ENCODE measurements around the gene CGRRF1.

DNA sequence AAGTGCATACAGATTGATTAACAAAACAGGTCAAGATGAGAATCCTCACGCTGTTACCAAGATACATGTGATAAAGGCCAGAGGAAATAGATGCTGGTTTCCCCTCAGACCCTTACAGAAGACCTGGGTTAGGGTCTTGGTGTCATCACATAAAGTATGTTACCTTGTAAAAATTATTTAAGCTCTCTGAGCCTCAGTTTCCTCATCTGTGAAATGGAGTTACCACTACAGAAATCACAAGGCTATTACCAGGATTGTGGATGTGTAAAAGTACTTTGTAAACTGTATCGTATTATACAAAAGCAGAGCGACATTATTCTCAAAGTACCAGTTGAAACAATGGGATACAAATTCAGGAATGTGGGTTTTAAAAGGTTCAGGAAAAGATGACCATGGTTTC lies 71.2 kb downstream of the CGRRF1 start:
- TF ChIP-seq, protein P1, sequence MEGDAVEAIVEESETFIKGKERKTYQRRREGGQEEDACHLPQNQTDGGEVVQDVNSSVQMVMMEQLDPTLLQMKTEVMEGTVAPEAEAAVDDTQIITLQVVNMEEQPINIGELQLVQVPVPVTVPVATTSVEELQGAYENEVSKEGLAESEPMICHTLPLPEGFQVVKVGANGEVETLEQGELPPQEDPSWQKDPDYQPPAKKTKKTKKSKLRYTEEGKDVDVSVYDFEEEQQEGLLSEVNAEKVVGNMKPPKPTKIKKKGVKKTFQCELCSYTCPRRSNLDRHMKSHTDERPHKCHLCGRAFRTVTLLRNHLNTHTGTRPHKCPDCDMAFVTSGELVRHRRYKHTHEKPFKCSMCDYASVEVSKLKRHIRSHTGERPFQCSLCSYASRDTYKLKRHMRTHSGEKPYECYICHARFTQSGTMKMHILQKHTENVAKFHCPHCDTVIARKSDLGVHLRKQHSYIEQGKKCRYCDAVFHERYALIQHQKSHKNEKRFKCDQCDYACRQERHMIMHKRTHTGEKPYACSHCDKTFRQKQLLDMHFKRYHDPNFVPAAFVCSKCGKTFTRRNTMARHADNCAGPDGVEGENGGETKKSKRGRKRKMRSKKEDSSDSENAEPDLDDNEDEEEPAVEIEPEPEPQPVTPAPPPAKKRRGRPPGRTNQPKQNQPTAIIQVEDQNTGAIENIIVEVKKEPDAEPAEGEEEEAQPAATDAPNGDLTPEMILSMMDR (IDR thresholded peaks at IDR 0.05; ENCODE audit: low read length): no peak
- no peak for TF ChIP-seq EZH2 (IDR thresholded peaks at IDR 0.05; ENCODE audit: borderline replicate concordance, low read length)

Measured in OCI-LY1 (cell line).